Common myeloid progenitor, CD34-positive (primary cell): ENCODE data around the gene TTC34.

Source experiments
- CTCF ChIA-PET: fragments of 350-600 bp; sonication (Branson Sonifier 250); formaldehyde crosslinking; loops from one replicate; lab custom pipeline; 2021; ENCODE audit warnings: antibody characterized with exemption; lab: Charles Lee
- POLR2A ChIA-PET: fragments of 350-600 bp; sonication (Branson Sonifier 250); formaldehyde crosslinking; loops from one replicate; lab custom pipeline; 2021; ENCODE audit warnings: antibody characterized with exemption; lab: Charles Lee
- DNase-seq, 3 donors: peaks; one replicate each; pipeline versions ENCODE4 v3.0.0 to v3.0.0-alpha.2; 2013
- H3K27ac ChIP-seq, 2 experiments: 1 replicate in 1 of 2; 2 replicates in 1 of 2; pipeline ENCODE4 v1.7.0; 2013; ENCODE audit warnings: inconsistent platforms in 2 of 2, low read length in 2 of 2, mild to moderate bottlenecking in 2 of 2, low read depth in 1 of 2, moderate library complexity in 1 of 2; ENCODE audit not compliant: severe bottlenecking in 2 of 2, insufficient read depth in 1 of 2, poor library complexity in 1 of 2
- H3K27me3 ChIP-seq, 5 experiments: replicated peaks in 2 of 5; 1 replicate in 3 of 5; 2 replicates in 2 of 5; pipeline versions ENCODE4 v1.6.1 to v1.7.0; 2013; ENCODE audit warnings: low read length in 4 of 5, mild to moderate bottlenecking in 2 of 5, moderate library complexity in 2 of 5, inconsistent platforms in 1 of 5; ENCODE audit not compliant: insufficient read depth in 5 of 5, control insufficient read depth in 4 of 5
- H3K36me3 ChIP-seq, 4 experiments: 1 replicate in 2 of 4; 2 replicates in 2 of 4; pipeline versions ENCODE4 v1.6.1 to v1.7.0; 2013; ENCODE audit warnings: low read length in 3 of 4, control low read depth in 1 of 4, mild to moderate bottlenecking in 1 of 4; ENCODE audit not compliant: control insufficient read depth in 4 of 4, insufficient read depth in 4 of 4
- H3K4me1 ChIP-seq, 4 experiments: 1 replicate in 3 of 4; 2 replicates in 1 of 4; pipeline versions ENCODE4 v1.6.1 to v1.7.1; 2013; ENCODE audit warnings: low read length in 3 of 4, mild to moderate bottlenecking in 3 of 4, control low read depth in 1 of 4, inconsistent platforms in 1 of 4, moderate library complexity in 1 of 4; ENCODE audit not compliant: control insufficient read depth in 4 of 4, insufficient read depth in 4 of 4; ENCODE audit errors: control extremely low read depth in 1 of 4
- H3K4me3 ChIP-seq, 7 experiments: 1 replicate in 4 of 7; 2 replicates in 3 of 7; pipeline versions ENCODE4 v1.5.1 to v1.7.0; 2013; ENCODE audit warnings: mild to moderate bottlenecking in 7 of 7, low read length in 6 of 7, moderate library complexity in 6 of 7, inconsistent platforms in 2 of 7, low read depth in 2 of 7, control low read depth in 1 of 7; ENCODE audit not compliant: insufficient read depth in 4 of 7, control insufficient read depth in 1 of 7; ENCODE audit errors: extremely low read depth in 1 of 7
- H3K9me3 ChIP-seq, 5 experiments: 1 replicate in 4 of 5; 2 replicates in 1 of 5; pipeline versions ENCODE4 v1.6.1 to v1.7.1; 2013; ENCODE audit warnings: low read length in 4 of 5, mild to moderate bottlenecking in 2 of 5, inconsistent platforms in 1 of 5, low read depth in 1 of 5, moderate library complexity in 1 of 5; ENCODE audit not compliant: control insufficient read depth in 4 of 5, insufficient read depth in 2 of 5; ENCODE audit errors: control extremely low read depth in 1 of 5
- WGBS: methylation state at CpG from one replicate; pipeline ENCODE4 v1.1.5; 2013; ENCODE audit not compliant: insufficient coverage; 5-methylcytosine and 5-hydroxymethylcytosine counted together

The TTC34 gene

DNA sequence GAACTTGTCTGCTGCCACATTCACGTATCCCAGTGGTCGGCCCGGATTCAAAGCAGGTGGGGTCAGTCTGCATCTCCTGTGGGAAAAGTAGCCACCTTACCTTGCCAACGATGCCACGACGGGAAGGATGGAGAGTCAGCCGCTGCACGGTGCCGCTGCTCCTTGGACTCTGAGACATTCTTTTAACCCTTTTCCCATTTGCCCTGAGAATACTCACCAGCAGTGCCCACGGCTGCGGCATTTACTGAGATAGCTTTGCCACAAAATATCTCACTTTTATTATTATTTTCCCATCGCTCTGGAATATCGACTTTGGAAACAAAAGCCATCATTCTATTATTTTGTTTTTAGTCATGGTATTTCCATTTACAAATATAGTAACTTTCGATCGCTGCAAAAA is 15.3 kb upstream of the TTC34 start:
- 92% methylated on average over 7 of the region's 15 CpGs for WGBS
- ChIA-PET POLR2A (no interaction called here), CTCF (interaction anchor here (1.4 kb wide), 1 partner anchor 606 kb away, joined by 3 read pairs; no protein-coding TSS in a partner anchor)
- Histone ChIP-seq H3K36me3 (no peaks in the 10 kb centered on the region), H3K9me3 (peaks cover 0 to 4% (median 2%) of the 10 kb centered on the region in 5 experiments), H3K27ac (no peak overlapping the region), H3K27me3 (peaks cover 0 to 16% (median 0%) of the 10 kb centered on the region in 5 experiments), H3K4me3 (no peak overlapping the region), H3K4me1 (peaks cover 0 to 2% (median 2%) of the 10 kb centered on the region in 4 experiments)
- DNase-seq, result no peak

DNA sequence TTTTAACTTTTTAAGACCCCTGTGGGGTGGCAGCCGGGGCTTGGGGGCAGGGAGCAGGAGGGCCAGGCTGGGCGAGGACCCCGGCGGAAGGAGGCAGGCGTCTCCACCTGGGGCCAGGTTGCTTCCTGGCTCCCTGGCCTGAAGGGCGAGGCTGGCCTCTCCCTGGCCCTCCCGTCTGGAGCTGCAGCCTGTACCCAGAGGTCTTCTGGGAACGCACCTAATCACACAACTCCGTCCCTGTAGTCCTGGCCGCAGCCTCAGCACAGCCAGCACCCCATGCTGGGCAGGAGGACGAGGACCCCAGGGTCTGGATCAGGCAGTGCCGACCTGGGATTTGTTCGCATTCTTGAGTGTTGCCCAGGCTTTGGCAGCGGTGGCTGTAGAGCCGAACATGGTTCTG is 14.1 kb upstream of the TTC34 start:
- DNase-seq, result no peak
- Histone ChIP-seq H3K27me3 (peaks cover 0 to 16% (median 0%) of the 10 kb centered on the region in 5 experiments), H3K9me3 (peaks cover 0 to 4% (median 2%) of the 10 kb centered on the region in 5 experiments), H3K27ac (no peak overlapping the region), H3K4me3 (no peak overlapping the region), H3K36me3 (no peaks in the 10 kb centered on the region), H3K4me1 (no peaks in the 10 kb centered on the region)
- POLR2A ChIA-PET, result no interaction called here
- WGBS, result 90% methylated on average over 12 of the region's 15 CpGs
- CTCF ChIA-PET, result interaction anchor here (1.2 to 1.4 kb wide), 2 partner anchors 18 to 607 kb away, joined by 3 read pairs; no protein-coding TSS in a partner anchor

DNA sequence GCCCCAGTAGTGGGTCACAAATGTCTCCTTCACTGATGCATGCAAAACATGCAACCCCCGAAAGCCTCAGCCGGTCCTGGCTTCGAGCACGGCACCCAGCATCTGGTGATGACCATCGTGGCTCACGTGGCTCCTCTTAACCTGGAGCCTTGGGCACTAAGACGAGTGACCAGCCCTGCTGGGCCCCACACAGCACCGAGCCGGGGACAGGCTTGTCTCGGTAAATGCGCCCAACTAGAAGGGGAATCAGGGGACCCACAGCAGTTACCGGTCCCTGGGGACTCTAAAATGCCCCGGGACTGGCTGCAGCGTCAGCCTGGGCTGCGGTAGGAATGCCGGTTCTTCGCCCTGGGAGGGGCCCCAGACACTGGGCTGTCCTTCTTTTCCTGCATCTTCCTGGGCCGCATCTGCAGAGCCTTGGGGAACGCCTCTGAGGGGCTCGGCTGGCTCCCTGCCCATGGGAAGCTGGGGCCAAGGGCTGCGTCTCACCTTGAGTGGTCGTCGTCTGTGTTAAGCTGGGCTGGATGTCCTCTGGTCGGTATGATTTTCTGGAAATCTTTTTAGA is 13.1 kb upstream of the TTC34 start:
- peaks cover 0 to 4% (median 2%) of the 10 kb centered on the region in 5 experiments for H3K9me3 ChIP-seq
- no peak overlapping the region for H3K4me3 ChIP-seq
- DNase-seq, result no peak
- H3K27ac ChIP-seq, result no peak overlapping the region
- POLR2A ChIA-PET, result no interaction called here
- H3K4me1 ChIP-seq, result no peaks in the 10 kb centered on the region
- no peaks in the 10 kb centered on the region for H3K36me3 ChIP-seq
- WGBS, result 92% methylated on average over 23 of the region's 24 CpGs
- H3K27me3 ChIP-seq, result peaks cover 0 to 16% (median 0%) of the 10 kb centered on the region in 5 experiments
- CTCF ChIA-PET, result interaction anchor here (1.2 kb wide), 2 partner anchors 14 to 17 kb away, joined by 3 read pairs; no protein-coding TSS in a partner anchor

DNA sequence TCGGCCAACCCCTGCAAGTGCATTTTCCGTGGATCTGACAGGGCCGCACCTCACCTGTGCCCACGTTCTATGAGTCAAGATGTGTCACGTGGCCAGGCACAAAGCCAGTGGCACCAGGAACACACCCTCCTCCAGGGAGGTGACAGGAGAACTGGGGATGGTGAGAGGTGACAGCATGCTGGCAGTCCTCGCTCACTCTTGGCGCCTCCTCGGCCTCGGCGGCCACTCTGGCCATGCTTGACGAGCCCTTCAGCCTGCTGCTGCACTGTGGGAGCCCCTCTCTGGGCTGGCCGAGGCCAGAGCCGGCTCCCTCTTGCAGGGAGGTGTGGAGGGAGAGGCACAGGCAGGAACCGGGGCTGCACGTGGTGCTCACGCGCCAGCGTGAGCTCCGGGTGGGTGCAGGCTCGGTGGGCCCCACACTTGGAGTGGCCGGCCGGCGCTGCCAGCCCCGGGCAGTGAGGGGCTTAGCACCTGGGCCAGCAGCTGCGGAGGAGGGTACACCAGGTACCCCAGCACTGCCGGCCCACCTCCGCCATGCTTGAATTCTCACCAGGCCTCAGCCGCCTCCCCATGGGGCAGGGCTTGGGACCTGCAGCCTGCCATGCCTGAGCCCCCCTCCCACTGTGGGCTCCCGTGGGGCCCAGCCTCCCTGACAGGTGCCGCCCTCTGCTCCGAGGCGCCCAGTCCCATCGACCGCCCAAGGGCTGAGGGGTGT is 11.6 kb upstream of the TTC34 start:
- CTCF ChIA-PET, result interaction anchor here (1.0 to 1.2 kb wide), 2 partner anchors 8 to 13 kb away, joined by 3 read pairs; no protein-coding TSS in a partner anchor
- Histone ChIP-seq H3K4me1 (no peaks in the 10 kb centered on the region), H3K4me3 (no peak overlapping the region), H3K9me3 (peaks cover 0 to 4% (median 2%) of the 10 kb centered on the region in 5 experiments), H3K27ac (no peak overlapping the region), H3K36me3 (no peaks in the 10 kb centered on the region), H3K27me3 (peaks cover 0 to 16% (median 0%) of the 10 kb centered on the region in 5 experiments)
- 97% methylated on average over 28 of the region's 34 CpGs for WGBS
- DNase-seq, result no peak
- POLR2A ChIA-PET, result no interaction called here

DNA sequence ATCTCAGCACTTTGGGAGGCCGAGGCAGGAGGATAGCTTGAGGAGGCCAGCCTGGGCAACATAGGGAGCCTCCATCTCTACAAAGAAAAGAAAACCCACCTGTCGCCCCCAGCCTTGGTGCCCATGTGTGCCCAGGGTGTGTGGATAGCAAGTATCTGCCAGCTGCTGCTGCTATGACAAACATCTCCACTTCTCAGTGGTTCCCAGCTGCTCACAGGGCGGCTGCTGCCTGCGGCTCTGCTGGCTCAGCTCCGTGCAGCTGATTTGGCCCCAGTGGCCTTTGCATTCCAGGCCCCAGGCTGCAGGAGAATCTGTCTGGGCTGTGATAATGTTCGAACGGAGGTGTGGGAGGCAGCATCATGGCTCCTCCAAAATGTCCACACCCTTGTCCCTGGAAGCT is 10.6 kb upstream of the TTC34 start:
- CTCF ChIA-PET, result interaction anchor here (2.0 kb wide), 1 partner anchor 9 kb away, joined by 9 read pairs; no protein-coding TSS in a partner anchor
- no peak for DNase-seq
- H3K27me3 ChIP-seq, result peaks cover 0 to 22% (median 0%) of the 10 kb centered on the region in 5 experiments
- 96% methylated on average over 6 of the region's 7 CpGs for WGBS
- POLR2A ChIA-PET, result no interaction called here
- H3K36me3 ChIP-seq, result no peaks in the 10 kb centered on the region
- H3K4me3 ChIP-seq, result no peak overlapping the region
- H3K4me1 ChIP-seq, result no peaks in the 10 kb centered on the region
- H3K27ac ChIP-seq, result no peak overlapping the region
- peaks cover 0 to 4% (median 2%) of the 10 kb centered on the region in 5 experiments for H3K9me3 ChIP-seq

DNA sequence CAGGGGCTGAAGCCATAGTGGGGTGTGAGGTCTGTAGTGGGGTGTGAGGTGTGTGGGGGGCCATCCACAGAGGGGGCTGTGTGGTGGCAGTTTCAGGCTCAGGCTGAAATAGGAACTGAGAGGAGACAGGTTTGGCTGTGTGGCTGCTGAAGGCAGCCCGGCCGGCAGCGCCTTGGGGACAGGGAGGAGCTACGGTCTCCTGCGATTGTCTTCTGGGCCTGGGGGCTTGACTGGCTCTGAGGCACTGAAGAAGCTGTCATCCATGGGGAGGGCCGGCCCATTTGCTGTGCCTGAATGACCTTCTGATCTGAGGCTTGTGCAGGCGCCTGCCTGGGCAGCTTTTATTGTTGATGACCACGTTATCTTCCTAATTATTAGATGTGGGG is 10.0 kb upstream of the TTC34 start:
- CTCF ChIA-PET, result interaction anchor here (2.0 kb wide), 1 partner anchor 10 kb away, joined by 9 read pairs; no protein-coding TSS in a partner anchor
- Histone ChIP-seq H3K4me3 (no peak overlapping the region), H3K4me1 (no peaks in the 10 kb centered on the region), H3K27me3 (peaks cover 0 to 25% (median 2%) of the 10 kb centered on the region in 5 experiments), H3K36me3 (no peaks in the 10 kb centered on the region), H3K9me3 (peaks cover 0 to 4% (median 2%) of the 10 kb centered on the region in 5 experiments), H3K27ac (no peak overlapping the region)
- 100% methylated on average over 8 of the region's 8 CpGs for WGBS
- DNase-seq, result no peak
- POLR2A ChIA-PET, result no interaction called here
